Measurements from ENCODE around the gene EIF3L.

EIF3L gene

GRCh38 chr22:37909766-37910165 is 60.5 kb downstream of the EIF3L start:
- H3K36me3 ChIP-seq (ENCODE audit: control insufficient read depth in 4 of 4, insufficient read depth in 4 of 4, low read length in 3 of 4): peaks cover 6 to 19% (median 12%) of the 10 kb centered on the region in 4 experiments
- 100% methylated on average over 6 of the region's 7 CpGs for WGBS (ENCODE audit: insufficient coverage)
- no peak overlapping the region for H3K27ac ChIP-seq (ENCODE audit: insufficient read depth in 1 of 2, low read depth in 1 of 2, low read length in 2 of 2, poor library complexity in 1 of 2, severe bottlenecking in 2 of 2)
- ChIA-PET POLR2A (no interaction called here), CTCF (interaction anchor here (1.2 to 1.8 kb wide), 2 partner anchors 10 to 12 kb away, joined by 5 read pairs; no protein-coding TSS in a partner anchor)
- H3K4me1 ChIP-seq (ENCODE audit: control extremely low read depth in 1 of 4, control insufficient read depth in 4 of 4, insufficient read depth in 4 of 4, low read length in 3 of 4): peaks cover 0 to 24% (median 20%) of the 10 kb centered on the region in 4 experiments
- no peak overlapping the region for H3K4me3 ChIP-seq (ENCODE audit: control insufficient read depth in 1 of 7, extremely low read depth in 1 of 7, insufficient read depth in 4 of 7, low read depth in 2 of 7, low read length in 6 of 7)
- no peaks in the 10 kb centered on the region for H3K9me3 ChIP-seq (ENCODE audit: control extremely low read depth in 1 of 5, control insufficient read depth in 4 of 5, insufficient read depth in 2 of 5, low read depth in 1 of 5, low read length in 4 of 5)
- no peaks in the 10 kb centered on the region for H3K27me3 ChIP-seq (replicated peaks in 2 of 5; ENCODE audit: control insufficient read depth in 4 of 5, insufficient read depth in 5 of 5, low read length in 4 of 5)
- no peak for DNase-seq

GRCh38 chr22:37910890-37911672 is 61.9 kb downstream of the EIF3L start:
- DNase-seq: no peak
- POLR2A ChIA-PET: no interaction called here
- Histone ChIP-seq H3K27ac (ENCODE audit: insufficient read depth in 1 of 2, low read depth in 1 of 2, low read length in 2 of 2, poor library complexity in 1 of 2, severe bottlenecking in 2 of 2) (no peak overlapping the region), H3K4me3 (ENCODE audit: control insufficient read depth in 1 of 7, extremely low read depth in 1 of 7, insufficient read depth in 4 of 7, low read depth in 2 of 7, low read length in 6 of 7) (no peak overlapping the region), H3K4me1 (ENCODE audit: control extremely low read depth in 1 of 4, control insufficient read depth in 4 of 4, insufficient read depth in 4 of 4, low read length in 3 of 4) (peaks cover 0 to 13% (median 12%) of the 10 kb centered on the region in 4 experiments), H3K27me3 (replicated peaks in 2 of 5; ENCODE audit: control insufficient read depth in 4 of 5, insufficient read depth in 5 of 5, low read length in 4 of 5) (no peaks in the 10 kb centered on the region), H3K9me3 (ENCODE audit: control extremely low read depth in 1 of 5, control insufficient read depth in 4 of 5, insufficient read depth in 2 of 5, low read depth in 1 of 5, low read length in 4 of 5) (no peaks in the 10 kb centered on the region), H3K36me3 (ENCODE audit: control insufficient read depth in 4 of 4, insufficient read depth in 4 of 4, low read length in 3 of 4) (peaks cover 6 to 21% (median 16%) of the 10 kb centered on the region in 4 experiments)
- WGBS (ENCODE audit: insufficient coverage): 97% methylated on average over 8 of the region's 15 CpGs
- CTCF ChIA-PET: interaction anchor here (1.1 to 1.9 kb wide), 6 partner anchors 9 to 93 kb away, joined by 3 to 5 read pairs (median 4); no protein-coding TSS in a partner anchor

GRCh38 chr22:37911697-37912096 is 62.5 kb downstream of the EIF3L start:
- CTCF ChIA-PET: interaction anchor here (1.1 to 1.9 kb wide), 4 partner anchors 23 to 93 kb away, joined by 3 to 5 read pairs (median 4); no protein-coding TSS in a partner anchor
- DNase-seq: no peak
- no peaks in the 10 kb centered on the region for H3K27me3 ChIP-seq (replicated peaks in 2 of 5; ENCODE audit: control insufficient read depth in 4 of 5, insufficient read depth in 5 of 5, low read length in 4 of 5)
- POLR2A ChIA-PET: no interaction called here
- 100% methylated on average over 4 of the region's 8 CpGs for WGBS (ENCODE audit: insufficient coverage)
- peaks cover 10 to 28% (median 22%) of the 10 kb centered on the region in 4 experiments for H3K36me3 ChIP-seq (ENCODE audit: control insufficient read depth in 4 of 4, insufficient read depth in 4 of 4, low read length in 3 of 4)
- H3K4me1 ChIP-seq (ENCODE audit: control extremely low read depth in 1 of 4, control insufficient read depth in 4 of 4, insufficient read depth in 4 of 4, low read length in 3 of 4): peaks cover 0 to 12% (median 10%) of the 10 kb centered on the region in 4 experiments
- H3K4me3 ChIP-seq (ENCODE audit: control insufficient read depth in 1 of 7, extremely low read depth in 1 of 7, insufficient read depth in 4 of 7, low read depth in 2 of 7, low read length in 6 of 7): no peak overlapping the region
- no peaks in the 10 kb centered on the region for H3K9me3 ChIP-seq (ENCODE audit: control extremely low read depth in 1 of 5, control insufficient read depth in 4 of 5, insufficient read depth in 2 of 5, low read depth in 1 of 5, low read length in 4 of 5)
- no peak overlapping the region for H3K27ac ChIP-seq (ENCODE audit: insufficient read depth in 1 of 2, low read depth in 1 of 2, low read length in 2 of 2, poor library complexity in 1 of 2, severe bottlenecking in 2 of 2)

- CTCF ChIA-PET: interaction anchor here (1.2 kb wide), 1 partner anchor 32 kb away, joined by 3 read pairs; no protein-coding TSS in a partner anchor
Measured at GRCh38 chr22:37912171-37912570, 63.0 kb downstream of the EIF3L start.

GRCh38 chr22:37913233-37913721 is 64.1 kb downstream of the EIF3L start:
- no peaks in the 10 kb centered on the region for H3K9me3 ChIP-seq (ENCODE audit: control extremely low read depth in 1 of 5, control insufficient read depth in 4 of 5, insufficient read depth in 2 of 5, low read depth in 1 of 5, low read length in 4 of 5)
- no peaks in the 10 kb centered on the region for H3K27me3 ChIP-seq (replicated peaks in 2 of 5; ENCODE audit: control insufficient read depth in 4 of 5, insufficient read depth in 5 of 5, low read length in 4 of 5)
- H3K4me3 ChIP-seq (ENCODE audit: control insufficient read depth in 1 of 7, extremely low read depth in 1 of 7, insufficient read depth in 4 of 7, low read depth in 2 of 7, low read length in 6 of 7): no peak overlapping the region
- ChIA-PET CTCF (interaction anchor here (1.5 kb wide), 1 partner anchor 20 kb away, joined by 3 read pairs; no protein-coding TSS in a partner anchor), POLR2A (interaction anchor here (1.0 kb wide), 1 partner anchor 27 kb away, joined by 3 read pairs; no protein-coding TSS in a partner anchor)
- peaks cover 0 to 5% (median 0%) of the 10 kb centered on the region in 4 experiments for H3K4me1 ChIP-seq (ENCODE audit: control extremely low read depth in 1 of 4, control insufficient read depth in 4 of 4, insufficient read depth in 4 of 4, low read length in 3 of 4)
- WGBS (ENCODE audit: insufficient coverage): 82% methylated on average over 5 of the region's 7 CpGs
- no peak overlapping the region for H3K27ac ChIP-seq (ENCODE audit: insufficient read depth in 1 of 2, low read depth in 1 of 2, low read length in 2 of 2, poor library complexity in 1 of 2, severe bottlenecking in 2 of 2)
- peak in 1 of 3 donors; percentile 16 for DNase-seq
- peaks cover 12 to 40% (median 31%) of the 10 kb centered on the region in 4 experiments for H3K36me3 ChIP-seq (ENCODE audit: control insufficient read depth in 4 of 4, insufficient read depth in 4 of 4, low read length in 3 of 4)

More at GRCh38 chr22:37912171-37912570, 63.0 kb downstream of the EIF3L start:
- H3K27ac ChIP-seq (ENCODE audit: insufficient read depth in 1 of 2, low read depth in 1 of 2, low read length in 2 of 2, poor library complexity in 1 of 2, severe bottlenecking in 2 of 2): no peak overlapping the region
- peaks cover 11 to 29% (median 23%) of the 10 kb centered on the region in 4 experiments for H3K36me3 ChIP-seq (ENCODE audit: control insufficient read depth in 4 of 4, insufficient read depth in 4 of 4, low read length in 3 of 4)
- H3K27me3 ChIP-seq (replicated peaks in 2 of 5; ENCODE audit: control insufficient read depth in 4 of 5, insufficient read depth in 5 of 5, low read length in 4 of 5): no peaks in the 10 kb centered on the region
- POLR2A ChIA-PET: no interaction called here
- no peak overlapping the region for H3K4me3 ChIP-seq (ENCODE audit: control insufficient read depth in 1 of 7, extremely low read depth in 1 of 7, insufficient read depth in 4 of 7, low read depth in 2 of 7, low read length in 6 of 7)
- no peak for DNase-seq
- no peaks in the 10 kb centered on the region for H3K9me3 ChIP-seq (ENCODE audit: control extremely low read depth in 1 of 5, control insufficient read depth in 4 of 5, insufficient read depth in 2 of 5, low read depth in 1 of 5, low read length in 4 of 5)
- WGBS (ENCODE audit: insufficient coverage): 89% methylated on average over 5 of the region's 8 CpGs
- H3K4me1 ChIP-seq (ENCODE audit: control extremely low read depth in 1 of 4, control insufficient read depth in 4 of 4, insufficient read depth in 4 of 4, low read length in 3 of 4): peaks cover 0 to 7% (median 6%) of the 10 kb centered on the region in 4 experiments

- Histone ChIP-seq H3K4me3 (ENCODE audit: control insufficient read depth in 1 of 7, extremely low read depth in 1 of 7, insufficient read depth in 4 of 7, low read depth in 2 of 7, low read length in 6 of 7) (no peak overlapping the region), H3K4me1 (ENCODE audit: control extremely low read depth in 1 of 4, control insufficient read depth in 4 of 4, insufficient read depth in 4 of 4, low read length in 3 of 4) (peaks cover 5 to 19% (median 9%) of the 10 kb centered on the region in 4 experiments), H3K27me3 (replicated peaks in 2 of 5; ENCODE audit: control insufficient read depth in 4 of 5, insufficient read depth in 5 of 5, low read length in 4 of 5) (no peaks in the 10 kb centered on the region), H3K9me3 (ENCODE audit: control extremely low read depth in 1 of 5, control insufficient read depth in 4 of 5, insufficient read depth in 2 of 5, low read depth in 1 of 5, low read length in 4 of 5) (no peaks in the 10 kb centered on the region), H3K27ac (ENCODE audit: insufficient read depth in 1 of 2, low read depth in 1 of 2, low read length in 2 of 2, poor library complexity in 1 of 2, severe bottlenecking in 2 of 2) (no peak overlapping the region), H3K36me3 (ENCODE audit: control insufficient read depth in 4 of 4, insufficient read depth in 4 of 4, low read length in 3 of 4) (peaks cover 12 to 50% (median 36%) of the 10 kb centered on the region in 4 experiments)
- no peak for DNase-seq
- CTCF ChIA-PET: interaction anchor here (0.8 to 1.5 kb wide), 5 partner anchors 10 to 98 kb away, joined by 3 to 5 read pairs (median 4); partner anchors contain the start of gene MICALL1
- WGBS (ENCODE audit: insufficient coverage): 88% methylated on average over 4 of the region's 5 CpGs
- POLR2A ChIA-PET: no interaction called here
Measured at GRCh38 chr22:37916311-37916710, 67.1 kb downstream of the EIF3L start.
